Measurements from ENCODE around the gene GNAI3. TPM values are rescaled to one million over a fixed set of nuclear protein-coding genes. Genes with fewer than 3 reads are reported as not detected.

Gene GNAI3
- total and polyA plus RNA-seq, 2 experiments from 2014 or later = 8.9 to 11.5 TPM

DNA sequence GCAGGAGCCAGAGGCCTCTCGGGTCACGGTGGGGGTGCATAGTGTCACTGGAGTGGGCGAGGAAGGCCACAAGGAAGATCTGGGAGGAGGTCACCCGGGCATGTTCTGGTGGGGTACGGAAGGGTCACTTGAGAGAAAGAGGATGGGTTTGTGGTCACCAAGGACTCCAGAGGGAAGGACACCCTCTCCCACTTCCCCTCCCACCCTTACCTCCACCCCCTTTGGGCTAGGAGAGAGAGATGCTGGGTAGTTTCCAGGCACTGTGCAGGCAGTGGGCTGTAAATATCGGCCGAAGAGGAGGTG, 39.6 kb upstream of the GNAI3 start:
- DNase-seq (ENCODE audit: low spot score) = no peak
- Histone ChIP-seq H3K79me2 (no peaks in the 10 kb centered on the region), H3K9me3 (ENCODE audit: low read depth) (no peaks in the 10 kb centered on the region), H4K20me1 (ENCODE audit: insufficient read depth, poor library complexity, severe bottlenecking) (no peaks in the 10 kb centered on the region), H2AFZ (no peak overlapping the region), H3K36me3 (replicated peaks; ENCODE audit: insufficient read depth, low read depth) (no peaks in the 10 kb centered on the region), H3K27ac (no peak overlapping the region), H3K9me2 (replicated peaks; ENCODE audit: insufficient read depth) (no peaks in the 10 kb centered on the region), H3K4me2 (peak overlapping the region; percentile 97), H3K27me3 (peaks cover 8% of the 10 kb centered on the region), H3K4me1 (ENCODE audit: insufficient read depth) (peaks cover 4% of the 10 kb centered on the region), H3K4me3 (no peak overlapping the region)
- 67% methylated on average over 7 of the region's 7 CpGs for WGBS (ENCODE audit: low lambda C conversion rate, missing lambda C conversion rate)
- TF ChIP-seq, protein P1, sequence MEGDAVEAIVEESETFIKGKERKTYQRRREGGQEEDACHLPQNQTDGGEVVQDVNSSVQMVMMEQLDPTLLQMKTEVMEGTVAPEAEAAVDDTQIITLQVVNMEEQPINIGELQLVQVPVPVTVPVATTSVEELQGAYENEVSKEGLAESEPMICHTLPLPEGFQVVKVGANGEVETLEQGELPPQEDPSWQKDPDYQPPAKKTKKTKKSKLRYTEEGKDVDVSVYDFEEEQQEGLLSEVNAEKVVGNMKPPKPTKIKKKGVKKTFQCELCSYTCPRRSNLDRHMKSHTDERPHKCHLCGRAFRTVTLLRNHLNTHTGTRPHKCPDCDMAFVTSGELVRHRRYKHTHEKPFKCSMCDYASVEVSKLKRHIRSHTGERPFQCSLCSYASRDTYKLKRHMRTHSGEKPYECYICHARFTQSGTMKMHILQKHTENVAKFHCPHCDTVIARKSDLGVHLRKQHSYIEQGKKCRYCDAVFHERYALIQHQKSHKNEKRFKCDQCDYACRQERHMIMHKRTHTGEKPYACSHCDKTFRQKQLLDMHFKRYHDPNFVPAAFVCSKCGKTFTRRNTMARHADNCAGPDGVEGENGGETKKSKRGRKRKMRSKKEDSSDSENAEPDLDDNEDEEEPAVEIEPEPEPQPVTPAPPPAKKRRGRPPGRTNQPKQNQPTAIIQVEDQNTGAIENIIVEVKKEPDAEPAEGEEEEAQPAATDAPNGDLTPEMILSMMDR (IDR thresholded peaks at IDR 0.05; ENCODE audit: poor library complexity) = no peak
- TF ChIP-seq EZH2 (IDR thresholded peaks at IDR 0.05; ENCODE audit: borderline replicate concordance) (no peak), EZH2phosphoT487 (IDR thresholded peaks at IDR 0.05; ENCODE audit: low read depth, severe bottlenecking, unreplicated experiment) (no peak)

DNA sequence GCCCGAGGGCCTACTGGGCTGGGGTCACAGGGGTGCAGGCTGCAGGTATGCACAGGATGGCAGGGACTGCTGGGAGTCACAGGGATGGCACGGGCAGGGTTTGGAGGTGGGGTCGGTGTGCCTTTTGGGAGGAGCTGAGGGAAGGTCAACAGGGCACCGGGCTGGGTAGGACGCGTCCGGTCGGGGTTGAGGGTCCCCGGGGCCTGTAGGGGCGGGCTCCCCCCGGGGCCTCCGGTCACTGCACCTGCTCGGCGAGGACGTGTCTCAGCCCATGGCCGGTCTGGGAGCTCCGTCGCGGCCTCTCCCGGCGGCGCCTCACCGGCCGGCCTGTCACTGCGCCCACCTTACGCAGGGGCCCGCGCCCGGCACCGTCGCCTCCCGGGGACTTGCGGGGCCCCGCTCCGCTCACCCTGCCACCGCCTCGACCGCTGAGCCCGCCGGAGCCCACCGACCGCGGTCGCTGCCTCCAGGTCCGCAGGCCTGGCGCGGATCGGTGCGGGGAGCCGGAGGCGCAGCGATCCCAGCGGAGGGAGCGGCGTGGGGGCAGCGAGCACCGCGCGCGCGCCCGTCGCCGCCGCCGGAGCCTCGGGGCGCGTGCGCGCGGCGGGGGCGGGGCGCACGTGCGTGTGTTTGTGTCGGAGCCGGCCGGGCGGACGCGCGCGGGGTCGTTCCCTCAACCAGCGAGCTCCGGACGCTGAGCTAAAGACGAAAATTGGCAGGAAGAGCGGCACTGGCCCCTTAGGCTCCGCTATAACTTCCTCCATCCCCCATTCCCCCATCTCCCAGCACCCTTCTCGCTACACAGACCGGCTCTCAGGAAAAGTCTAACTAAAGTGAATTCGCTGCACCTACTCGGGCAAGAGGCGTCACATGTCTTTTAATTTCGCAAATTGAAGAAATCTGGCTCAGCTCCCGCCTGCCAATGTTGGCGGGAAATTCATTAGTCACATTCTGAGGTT, 39.0 kb upstream of the GNAI3 start, which contains the start of gene AMIGO1:
Gene AMIGO1 (minus strand): TSS at position 552 of the 959 bp plus-strand sequence. CDS start 815 bp downstream, outside the sequence.
- peak; percentile 83 for DNase-seq (ENCODE audit: low spot score)
- Histone ChIP-seq H3K27me3 (peaks cover 8% of the 10 kb centered on the region), H3K36me3 (replicated peaks; ENCODE audit: insufficient read depth, low read depth) (no peaks in the 10 kb centered on the region), H4K20me1 (ENCODE audit: insufficient read depth, poor library complexity, severe bottlenecking) (no peaks in the 10 kb centered on the region), H3K79me2 (no peaks in the 10 kb centered on the region), H3K4me1 (ENCODE audit: insufficient read depth) (peaks cover 4% of the 10 kb centered on the region), H2AFZ (peak within 1 kb of the TSS; percentile 84), H3K9me2 (replicated peaks; ENCODE audit: insufficient read depth) (no peaks in the 10 kb centered on the region), H3K27ac (no peak within 1 kb of the TSS), H3K4me2 (peak within 1 kb of the TSS; percentile 97), H3K4me3 (peak within 1 kb of the TSS; percentile 82), H3K9me3 (ENCODE audit: low read depth) (no peaks in the 10 kb centered on the region)
- 2% methylated on average over 75 of the region's 100 CpGs for WGBS (ENCODE audit: low lambda C conversion rate, missing lambda C conversion rate)
- TF ChIP-seq EZH2 (IDR thresholded peaks at IDR 0.05; ENCODE audit: borderline replicate concordance) = no peak
- TF ChIP-seq EZH2phosphoT487 (IDR thresholded peaks at IDR 0.05; ENCODE audit: low read depth, severe bottlenecking, unreplicated experiment) = no peak
- TF ChIP-seq, protein P1 (IDR thresholded peaks at IDR 0.05; ENCODE audit: poor library complexity) = no peak

DNA sequence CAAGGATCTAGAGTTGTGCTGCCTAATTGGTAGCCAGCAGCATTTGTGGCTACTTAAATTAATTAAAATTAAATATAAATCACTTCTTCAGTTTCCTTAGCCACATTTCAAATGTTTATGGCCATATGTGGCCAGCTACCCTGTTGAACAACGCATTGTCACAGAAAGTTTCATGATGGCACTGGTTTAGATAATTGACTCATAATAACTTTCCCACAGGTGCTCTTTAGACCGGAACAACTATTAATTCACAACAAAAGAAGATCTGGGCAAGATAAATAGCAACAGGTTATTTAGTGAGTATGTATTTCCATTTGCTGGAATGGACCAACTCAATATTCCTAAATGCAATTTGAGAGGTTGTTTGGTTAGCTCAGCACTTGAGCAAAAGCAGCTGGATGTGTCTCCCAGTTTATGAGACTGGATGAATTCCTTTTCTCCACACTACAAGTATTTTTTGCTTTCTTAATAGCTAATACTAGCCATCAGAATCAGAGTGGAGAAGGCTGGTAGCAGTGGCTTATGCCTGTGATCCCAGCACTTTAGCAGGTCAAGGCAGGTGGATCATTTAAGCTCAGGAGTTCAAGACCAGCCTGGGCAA, 35.2 kb upstream of the GNAI3 start:
- H3K27me3 ChIP-seq = peaks cover 8% of the 10 kb centered on the region
- 91% methylated on average over 2 of the region's 2 CpGs for WGBS (ENCODE audit: low lambda C conversion rate, missing lambda C conversion rate)
- no peaks in the 10 kb centered on the region for H3K36me3 ChIP-seq (replicated peaks; ENCODE audit: insufficient read depth, low read depth)
- H4K20me1 ChIP-seq (ENCODE audit: insufficient read depth, poor library complexity, severe bottlenecking) = no peaks in the 10 kb centered on the region
- H3K9me3 ChIP-seq (ENCODE audit: low read depth) = no peaks in the 10 kb centered on the region
- H3K4me1 ChIP-seq (ENCODE audit: insufficient read depth) = peaks cover 11% of the 10 kb centered on the region
- no peaks in the 10 kb centered on the region for H3K79me2 ChIP-seq
- DNase-seq (ENCODE audit: low spot score) = no peak
- H3K27ac ChIP-seq = no peak overlapping the region
- H3K4me3 ChIP-seq = no peak overlapping the region
- H3K4me2 ChIP-seq = no peak overlapping the region
- TF ChIP-seq, protein P1 (IDR thresholded peaks at IDR 0.05; ENCODE audit: poor library complexity) = no peak
- TF ChIP-seq EZH2 (IDR thresholded peaks at IDR 0.05; ENCODE audit: borderline replicate concordance) (no peak), EZH2phosphoT487 (IDR thresholded peaks at IDR 0.05; ENCODE audit: low read depth, severe bottlenecking, unreplicated experiment) (no peak)
- H3K9me2 ChIP-seq (replicated peaks; ENCODE audit: insufficient read depth) = no peaks in the 10 kb centered on the region
- no peak overlapping the region for H2AFZ ChIP-seq

All from hepatocyte (in vitro differentiated cells).